H9 (cell line): ENCODE measurements around the gene DAAM1. TPM values are rescaled to one million over a fixed set of nuclear protein-coding genes. Genes with fewer than 3 reads are reported as not detected.

Experiments used
- DNase-seq: peaks from one replicate; pipeline ENCODE4 v3.0.0-alpha.2; 2017
- H2AFZ ChIP-seq: one replicate; pipeline ENCODE4 v1.6.1; 2013; ENCODE audit warnings: mild to moderate bottlenecking, low read length, control low read depth, moderate library complexity
- H2AK5ac ChIP-seq: 2 replicates; pipeline ENCODE4 v1.6.1; 2013; ENCODE audit warnings: low read length, control low read depth, mixed read lengths; ENCODE audit not compliant: insufficient read length
- H2BK120ac ChIP-seq: one replicate; pipeline ENCODE4 v1.6.1; 2013; ENCODE audit warnings: low read depth, mild to moderate bottlenecking, low read length, control low read depth, inconsistent platforms; ENCODE audit not compliant: poor library complexity, severe bottlenecking
- H2BK12ac ChIP-seq: 2 replicates; pipeline ENCODE4 v1.6.1; 2013; ENCODE audit warnings: low read length, control low read depth, mixed read lengths, low read depth; ENCODE audit not compliant: insufficient read length
- H2BK15ac ChIP-seq: 2 replicates; pipeline ENCODE4 v1.6.1; 2013; ENCODE audit warnings: low read depth, low read length, control low read depth
- H2BK20ac ChIP-seq: one replicate; pipeline ENCODE4 v1.6.1; 2013; ENCODE audit warnings: low read depth, mild to moderate bottlenecking, low read length, control low read depth, inconsistent platforms; ENCODE audit not compliant: poor library complexity, severe bottlenecking
- H2BK5ac ChIP-seq: 2 replicates; pipeline ENCODE4 v1.6.1; 2013; ENCODE audit warnings: low read length, control low read depth, mixed read lengths; ENCODE audit not compliant: insufficient read length
- H3K14ac ChIP-seq: 2 replicates; pipeline ENCODE4 v1.6.1; 2013; ENCODE audit warnings: low read length, control low read depth; ENCODE audit not compliant: insufficient read depth
- H3K18ac ChIP-seq: 2 replicates; pipeline ENCODE4 v1.6.1; 2013; ENCODE audit warnings: low read depth, mild to moderate bottlenecking, mixed read lengths, low read length, control low read depth; ENCODE audit not compliant: insufficient read length
- H3K23ac ChIP-seq: 2 replicates; pipeline ENCODE4 v1.6.1; 2013; ENCODE audit warnings: low read length, control low read depth, mixed read lengths, low read depth; ENCODE audit not compliant: insufficient read length
- H3K23me2 ChIP-seq: 2 replicates; pipeline ENCODE4 v1.6.1; 2013; ENCODE audit warnings: low read depth, mild to moderate bottlenecking, mixed read lengths, low read length, control low read depth; ENCODE audit not compliant: insufficient read length, poor library complexity, severe bottlenecking
- H3K27ac ChIP-seq: 2 replicates; pipeline ENCODE4 v1.5.1; 2013; ENCODE audit warnings: low read length, control low read depth, mixed read lengths, low read depth; ENCODE audit not compliant: insufficient read length
- H3K27me3 ChIP-seq: 2 replicates; pipeline ENCODE4 v1.6.1; 2013; ENCODE audit warnings: low read length, control low read depth, inconsistent platforms; ENCODE audit not compliant: insufficient read depth
- H3K4ac ChIP-seq: 2 replicates; pipeline ENCODE4 v1.6.1; 2013; ENCODE audit warnings: low read depth, mild to moderate bottlenecking, control low read depth, inconsistent platforms, low read length, moderate library complexity
- H3K4me1 ChIP-seq: 2 replicates; pipeline ENCODE4 v1.6.1; 2013; ENCODE audit warnings: low read length, control low read depth, inconsistent platforms; ENCODE audit not compliant: insufficient read depth
- H3K4me2 ChIP-seq: 2 replicates; pipeline ENCODE4 v1.6.1; 2013; ENCODE audit warnings: low read length, control low read depth, mixed read lengths; ENCODE audit not compliant: insufficient read length, insufficient read depth
- H3K56ac ChIP-seq: 2 replicates; pipeline ENCODE4 v1.6.1; 2013; ENCODE audit warnings: low read depth, mild to moderate bottlenecking, mixed read lengths, low read length, control low read depth; ENCODE audit not compliant: insufficient read length
- H3K79me1 ChIP-seq: 2 replicates; pipeline ENCODE4 v1.6.1; 2013; ENCODE audit warnings: low read depth, mild to moderate bottlenecking, moderate library complexity, low read length, control low read depth, inconsistent platforms; ENCODE audit not compliant: insufficient read depth, poor library complexity, severe bottlenecking
- H3K79me2 ChIP-seq: 2 replicates; pipeline ENCODE4 v1.6.1; 2013; ENCODE audit warnings: low read length, control low read depth, inconsistent platforms; ENCODE audit not compliant: insufficient read depth
- H3K9ac ChIP-seq: 2 replicates; pipeline ENCODE4 v1.6.1; 2013; ENCODE audit warnings: low read length, control low read depth, mixed read lengths; ENCODE audit not compliant: insufficient read length; ENCODE audit errors: extremely low read depth
- H3K9me3 ChIP-seq: one replicate; pipeline ENCODE4 v1.6.1; 2013; ENCODE audit warnings: low read depth, low read length, inconsistent platforms; ENCODE audit not compliant: control insufficient read depth
- H3T11ph ChIP-seq: one replicate; pipeline ENCODE4 v1.6.1; 2013; ENCODE audit warnings: mild to moderate bottlenecking, low read length, control low read depth, inconsistent platforms
- H4K20me1 ChIP-seq: one replicate; pipeline ENCODE4 v1.6.1; 2013; ENCODE audit not compliant: control insufficient read depth, insufficient read length, insufficient read depth
- H4K5ac ChIP-seq: 2 replicates; pipeline ENCODE4 v1.6.1; 2013; ENCODE audit warnings: low read depth, mild to moderate bottlenecking, mixed read lengths, low read length, control low read depth; ENCODE audit not compliant: insufficient read length
- H4K8ac ChIP-seq: replicated peaks from 2 replicates; pipeline ENCODE4 v1.6.1; 2013; ENCODE audit warnings: low read length, control low read depth, mixed read lengths, low read depth; ENCODE audit not compliant: insufficient read length
- H4K91ac ChIP-seq: 2 replicates; pipeline ENCODE4 v1.6.1; 2013; ENCODE audit warnings: low read depth, mild to moderate bottlenecking, moderate library complexity, mixed read lengths, low read length, control low read depth; ENCODE audit not compliant: insufficient read length
- H3K27ac Mint-ChIP-seq, 3 experiments: 2 replicates in 2 of 3; 3 replicates in 1 of 3; pipeline ENCODE4 v1.8.0; 2020 to 2021; ENCODE audit warnings: mixed read lengths in 3 of 3, mild to moderate bottlenecking in 1 of 3, moderate library complexity in 1 of 3
- H3K27me3 Mint-ChIP-seq: 2 replicates; pipeline ENCODE4 v1.8.0; 2021; ENCODE audit warnings: low read depth, mild to moderate bottlenecking, moderate library complexity, mixed read lengths
- H3K36me3 Mint-ChIP-seq, 3 experiments: 2 replicates in 2 of 3; 3 replicates in 1 of 3; pipeline ENCODE4 v1.8.0; 2020 to 2021; ENCODE audit warnings: low read depth in 3 of 3, mixed read lengths in 3 of 3; ENCODE audit not compliant: insufficient read depth in 1 of 3
- H3K4me1 Mint-ChIP-seq, 2 experiments: 2 replicates each; pipeline ENCODE4 v1.8.0; 2020; ENCODE audit warnings: mixed read lengths in 2 of 2
- H3K4me3 Mint-ChIP-seq, 2 experiments: 2 replicates in 1 of 2; 3 replicates in 1 of 2; pipeline ENCODE4 v1.8.0; 2020 to 2021; ENCODE audit warnings: mild to moderate bottlenecking in 2 of 2, mixed read lengths in 2 of 2, moderate library complexity in 1 of 2
- H3K9me3 Mint-ChIP-seq, 2 experiments: 2 replicates in 1 of 2; 3 replicates in 1 of 2; pipeline ENCODE4 v1.8.0; 2020; ENCODE audit warnings: mild to moderate bottlenecking in 2 of 2, mixed read lengths in 2 of 2, moderate library complexity in 1 of 2
- WGBS: extraction: QIAGEN DNeasy Blood & Tissue Kit; methylation state at CpG from one replicate; pipeline ENCODE4 v1.1.7; 2013; ENCODE audit warnings: missing lambda C conversion rate, low lambda C conversion rate, mixed read lengths; ENCODE audit not compliant: insufficient read length; ENCODE audit errors: extremely low coverage; 5-methylcytosine and 5-hydroxymethylcytosine counted together
- total RNA-seq: library from RNA; stranded (reverse); gene quantifications from 2 replicates; pipeline ENCODE4 v1.2.1, GENCODE V29; 2021
- TF ChIP-seq, protein P1 (sequence below): fragments of 200-600 bp; sonication (generic); conservative IDR thresholded peaks from 3 replicates; pipeline ENCODE4 v1.8.0; 2021; ENCODE audit warnings: antibody characterized with exemption, mild to moderate bottlenecking

Gene DAAM1
- total RNA-seq, 1 experiment from 2014 or later, result 19.5 TPM

DNA sequence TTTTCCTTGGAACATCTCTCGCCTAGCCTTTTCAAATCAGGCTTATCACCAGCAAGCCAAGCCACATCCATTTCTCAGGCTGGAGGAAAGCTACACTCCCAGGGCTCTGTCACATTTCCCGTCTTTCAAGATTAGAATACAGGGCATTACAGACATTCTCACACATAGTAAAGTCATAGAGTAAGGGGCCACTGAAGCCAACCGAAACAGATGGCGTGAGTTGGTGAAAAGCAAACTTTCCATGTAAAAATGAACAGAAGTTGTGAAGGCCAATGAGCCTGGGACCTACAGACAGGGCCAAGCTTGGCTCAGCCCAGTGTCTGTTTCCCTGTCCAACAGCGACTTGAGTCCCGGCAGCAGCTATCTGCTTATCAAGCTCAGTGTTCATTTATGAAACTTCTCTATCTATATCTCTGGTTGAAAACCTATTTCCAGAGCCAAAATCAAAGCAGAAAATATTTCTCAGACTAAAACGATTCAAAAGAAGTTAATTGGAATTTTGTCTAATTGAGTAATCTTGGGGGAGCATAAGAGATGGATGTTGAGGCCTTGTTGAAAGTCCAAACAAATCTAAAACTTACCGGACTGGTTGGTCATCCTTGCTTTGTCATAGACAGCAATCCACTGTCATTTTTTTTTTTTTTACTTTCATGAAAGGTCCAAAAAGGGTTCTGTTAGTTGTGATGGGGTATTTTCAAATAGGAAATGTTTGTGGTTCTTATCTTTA is 105.6 kb downstream of the DAAM1 start:
- no peaks in the 10 kb centered on the region for H4K20me1 ChIP-seq
- H3K14ac ChIP-seq, result no peak overlapping the region
- H3K27me3 ChIP-seq, result no peaks in the 10 kb centered on the region
- no peaks in the 10 kb centered on the region for H3K9me3 Mint-ChIP-seq
- H3K27ac Mint-ChIP-seq, result no peak overlapping the region; a peak in 1 of 7 replicates
- no peaks in the 10 kb centered on the region for H3K27me3 Mint-ChIP-seq
- no peaks in the 10 kb centered on the region for H3K79me2 ChIP-seq
- no CpG with 5 or more reads among the region's 8 CpGs for WGBS
- peaks cover 3 to 10% (median 9%) of the 10 kb centered on the region in 3 experiments; a peak in 5 of 7 replicates for H3K36me3 Mint-ChIP-seq
- no peak overlapping the region for H2BK12ac ChIP-seq
- H4K5ac ChIP-seq, result no peak overlapping the region
- H3K79me1 ChIP-seq, result no peaks in the 10 kb centered on the region
- no peak overlapping the region for H3K27ac ChIP-seq
- no peaks in the 10 kb centered on the region for H3K23me2 ChIP-seq
- no peak overlapping the region for H2AFZ ChIP-seq
- no peaks in the 10 kb centered on the region for H3K4me1 ChIP-seq
- H3K4me3 Mint-ChIP-seq, result no peak overlapping the region
- H2BK120ac ChIP-seq, result no peak overlapping the region
- H3K9ac ChIP-seq, result no peak overlapping the region
- H2BK20ac ChIP-seq, result no peak overlapping the region
- no peak overlapping the region for H2BK15ac ChIP-seq
- DNase-seq, result no peak
- H2AK5ac ChIP-seq, result no peak overlapping the region
- H3K4me1 Mint-ChIP-seq, result no peaks in the 10 kb centered on the region
- no peak overlapping the region for H3K23ac ChIP-seq
- H3K4me2 ChIP-seq, result no peak overlapping the region
- H3K4ac ChIP-seq, result no peak overlapping the region
- no peak overlapping the region for H3K56ac ChIP-seq
- H4K8ac ChIP-seq, result no peak overlapping the region
- no peak overlapping the region for H4K91ac ChIP-seq
- TF ChIP-seq, protein P1, sequence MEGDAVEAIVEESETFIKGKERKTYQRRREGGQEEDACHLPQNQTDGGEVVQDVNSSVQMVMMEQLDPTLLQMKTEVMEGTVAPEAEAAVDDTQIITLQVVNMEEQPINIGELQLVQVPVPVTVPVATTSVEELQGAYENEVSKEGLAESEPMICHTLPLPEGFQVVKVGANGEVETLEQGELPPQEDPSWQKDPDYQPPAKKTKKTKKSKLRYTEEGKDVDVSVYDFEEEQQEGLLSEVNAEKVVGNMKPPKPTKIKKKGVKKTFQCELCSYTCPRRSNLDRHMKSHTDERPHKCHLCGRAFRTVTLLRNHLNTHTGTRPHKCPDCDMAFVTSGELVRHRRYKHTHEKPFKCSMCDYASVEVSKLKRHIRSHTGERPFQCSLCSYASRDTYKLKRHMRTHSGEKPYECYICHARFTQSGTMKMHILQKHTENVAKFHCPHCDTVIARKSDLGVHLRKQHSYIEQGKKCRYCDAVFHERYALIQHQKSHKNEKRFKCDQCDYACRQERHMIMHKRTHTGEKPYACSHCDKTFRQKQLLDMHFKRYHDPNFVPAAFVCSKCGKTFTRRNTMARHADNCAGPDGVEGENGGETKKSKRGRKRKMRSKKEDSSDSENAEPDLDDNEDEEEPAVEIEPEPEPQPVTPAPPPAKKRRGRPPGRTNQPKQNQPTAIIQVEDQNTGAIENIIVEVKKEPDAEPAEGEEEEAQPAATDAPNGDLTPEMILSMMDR, result no peak
- H2BK5ac ChIP-seq, result no peak overlapping the region
- no peak overlapping the region for H3K18ac ChIP-seq
- no peaks in the 10 kb centered on the region for H3K9me3 ChIP-seq
- H3T11ph ChIP-seq, result no peak overlapping the region
